Activated CD8-positive, alpha-beta T cell treated with anti-CD3 and anti-CD28 coated beads for 36 hours (primary cell): ENCODE results near the gene GABBR2. TPM values are rescaled to one million over a fixed set of nuclear protein-coding genes. Genes with fewer than 3 reads are reported as not detected.
A peak's percentile ranks its signal among the peaks of the same experiment; 100 is the strongest.

Experiments
- ATAC-seq: fragments of 200-7000 bp; cut with Tn5 transposase; one replicate; pipeline ENCODE4 v1.10.0; 2021; ENCODE audit warnings: mild to moderate bottlenecking, moderate library complexity
- CTCF ChIA-PET: fragments of 350-600 bp; sonication (Branson Sonifier 250); formaldehyde crosslinking; loops from one replicate; lab custom pipeline; 2021; ENCODE audit warnings: antibody characterized with exemption; lab: Charles Lee
- POLR2A ChIA-PET: fragments of 350-600 bp; sonication (Branson Sonifier 250); formaldehyde crosslinking; loops from one replicate; lab custom pipeline; 2021; ENCODE audit warnings: antibody characterized with exemption; lab: Charles Lee
- DNase-seq: peaks from one replicate; pipeline ENCODE4 v3.0.0-alpha.2; 2020
- H3K27ac Mint-ChIP-seq: one replicate; pipeline ENCODE4 v1.8.0; 2021; ENCODE audit warnings: mild to moderate bottlenecking, mixed read lengths
- H3K27me3 Mint-ChIP-seq: one replicate; pipeline ENCODE4 v1.8.0; 2021; ENCODE audit warnings: mixed read lengths
- H3K36me3 Mint-ChIP-seq: one replicate; pipeline ENCODE4 v1.8.0; 2021; ENCODE audit warnings: low read depth, mixed read lengths
- H3K4me1 Mint-ChIP-seq: one replicate; pipeline ENCODE4 v1.8.0; 2021; ENCODE audit warnings: low read depth, mixed read lengths
- H3K4me3 Mint-ChIP-seq: one replicate; pipeline ENCODE4 v1.8.0; 2021; ENCODE audit warnings: mild to moderate bottlenecking, moderate library complexity, mixed read lengths
- H3K9me3 Mint-ChIP-seq: one replicate; pipeline ENCODE4 v1.8.0; 2021; ENCODE audit warnings: mixed read lengths
- intact Hi-C: fragments of 100-400 bp; cut with micrococcal nuclease; formaldehyde crosslinking; loops from one replicate; pipeline ENCODE4 v1.10.0; 2022
- total RNA-seq, 2 experiments: library from RNA; stranded (reverse); gene quantifications; one replicate each; pipeline ENCODE4 v1.2.3, GENCODE V29; 2021
- TF ChIP-seq, protein P1 (sequence below): fragments of 200-600 bp; IDR thresholded peaks from one replicate; pipeline ENCODE4 v1.8.0; 2022; ENCODE audit warnings: antibody characterized with exemption, mild to moderate bottlenecking

The GABBR2 gene
- total RNA-seq, 2 experiments from 2014 or later = not detected

DNA sequence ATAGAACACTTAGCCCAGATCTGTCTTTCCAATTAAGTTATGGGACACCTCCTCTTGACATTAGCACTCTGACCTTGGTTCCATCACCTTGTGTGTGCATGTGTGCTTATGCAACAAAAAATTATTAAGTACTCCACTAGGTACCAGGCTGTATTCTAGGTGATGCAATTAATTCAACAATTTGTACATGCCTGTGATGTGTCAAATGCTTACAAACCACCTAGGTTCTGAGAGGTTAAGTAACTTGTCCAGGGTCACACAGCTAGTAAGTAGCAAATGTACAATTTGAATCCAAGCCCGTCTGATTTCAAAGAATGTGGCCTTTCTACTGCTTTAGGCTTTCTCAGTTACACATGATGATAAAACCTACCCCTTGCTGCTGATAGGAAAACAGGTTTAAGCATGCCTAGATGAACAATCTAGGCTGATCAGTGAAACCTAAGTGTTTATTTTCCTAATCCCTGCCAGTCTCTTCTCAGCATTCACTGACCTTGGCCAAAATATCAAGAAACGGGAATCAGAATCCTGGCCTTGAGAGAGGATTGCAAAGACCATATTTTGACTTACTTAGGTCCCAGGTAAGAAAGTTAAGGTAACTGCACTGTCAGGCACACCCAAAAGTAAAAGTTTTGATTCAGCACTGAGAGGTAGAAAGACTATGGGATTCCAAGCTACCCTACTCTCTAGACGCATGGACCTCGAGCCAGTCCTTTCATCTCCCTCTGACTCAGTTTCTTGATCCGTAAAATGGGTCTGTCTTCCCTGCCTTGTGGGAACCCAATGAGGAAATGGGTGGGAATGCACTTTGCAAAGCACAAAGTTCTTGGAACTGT, 454.3 kb downstream of the GABBR2 start:
- Mint-ChIP-seq H3K9me3 (no peaks in the 10 kb centered on the region), H3K27me3 (no peaks in the 10 kb centered on the region), H3K4me1 (peaks cover 16% of the 10 kb centered on the region), H3K27ac (no peak overlapping the region), H3K4me3 (peak overlapping the region; percentile 85), H3K36me3 (no peaks in the 10 kb centered on the region)
- TF ChIP-seq, protein P1, sequence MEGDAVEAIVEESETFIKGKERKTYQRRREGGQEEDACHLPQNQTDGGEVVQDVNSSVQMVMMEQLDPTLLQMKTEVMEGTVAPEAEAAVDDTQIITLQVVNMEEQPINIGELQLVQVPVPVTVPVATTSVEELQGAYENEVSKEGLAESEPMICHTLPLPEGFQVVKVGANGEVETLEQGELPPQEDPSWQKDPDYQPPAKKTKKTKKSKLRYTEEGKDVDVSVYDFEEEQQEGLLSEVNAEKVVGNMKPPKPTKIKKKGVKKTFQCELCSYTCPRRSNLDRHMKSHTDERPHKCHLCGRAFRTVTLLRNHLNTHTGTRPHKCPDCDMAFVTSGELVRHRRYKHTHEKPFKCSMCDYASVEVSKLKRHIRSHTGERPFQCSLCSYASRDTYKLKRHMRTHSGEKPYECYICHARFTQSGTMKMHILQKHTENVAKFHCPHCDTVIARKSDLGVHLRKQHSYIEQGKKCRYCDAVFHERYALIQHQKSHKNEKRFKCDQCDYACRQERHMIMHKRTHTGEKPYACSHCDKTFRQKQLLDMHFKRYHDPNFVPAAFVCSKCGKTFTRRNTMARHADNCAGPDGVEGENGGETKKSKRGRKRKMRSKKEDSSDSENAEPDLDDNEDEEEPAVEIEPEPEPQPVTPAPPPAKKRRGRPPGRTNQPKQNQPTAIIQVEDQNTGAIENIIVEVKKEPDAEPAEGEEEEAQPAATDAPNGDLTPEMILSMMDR = no peak
- ChIA-PET CTCF (interaction anchor here (0.6 to 2.7 kb wide), 9 partner anchors 12 to 180 kb away, joined by 3 to 17 read pairs (median 5); partner anchors contain the start of gene TRIM14), POLR2A (interaction anchor here (0.9 to 2.8 kb wide), 6 partner anchors 46 to 271 kb away, joined by 3 to 14 read pairs (median 4); partner anchors contain the start of genes ANP32B and NANS)
- intact Hi-C loops = loop anchor here (5.0 kb wide), 1 partner anchor 332 kb away; the partner anchor contains the start of gene TRMO
- ATAC-seq (no peak), DNase-seq (no peak)

DNA sequence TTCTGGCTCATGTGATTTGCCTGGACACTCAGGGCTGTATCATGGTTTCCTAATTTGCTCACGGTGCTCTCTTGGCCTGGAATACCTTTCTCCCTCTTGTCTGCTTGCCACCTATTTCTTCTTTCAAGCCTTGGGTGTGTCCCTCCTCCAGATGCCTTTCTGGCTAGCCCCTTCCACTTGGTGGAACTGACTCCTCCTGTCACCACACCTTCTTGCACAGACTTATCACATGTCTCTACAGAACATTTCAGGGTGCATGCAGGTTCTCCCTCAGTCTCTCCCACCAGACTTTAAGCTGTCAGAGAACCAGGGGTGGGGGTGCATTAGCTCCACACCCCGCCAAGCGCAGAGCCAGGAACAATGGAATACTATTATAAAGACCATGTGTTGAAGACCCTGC, 455.2 kb downstream of the GABBR2 start:
- intact Hi-C loops = no loop called here
- no peak overlapping the region for H3K27ac Mint-ChIP-seq
- peaks cover 18% of the 10 kb centered on the region for H3K4me1 Mint-ChIP-seq
- POLR2A ChIA-PET = interaction anchor here (0.8 kb wide), 1 partner anchor 132 kb away, joined by 3 read pairs; no protein-coding TSS in a partner anchor
- no peaks in the 10 kb centered on the region for H3K9me3 Mint-ChIP-seq
- DNase-seq = no peak
- H3K27me3 Mint-ChIP-seq = no peaks in the 10 kb centered on the region
- TF ChIP-seq, protein P1 = no peak
- peaks cover 1% of the 10 kb centered on the region for H3K36me3 Mint-ChIP-seq
- no peak for ATAC-seq
- no peak overlapping the region for H3K4me3 Mint-ChIP-seq
- CTCF ChIA-PET = no interaction called here

DNA sequence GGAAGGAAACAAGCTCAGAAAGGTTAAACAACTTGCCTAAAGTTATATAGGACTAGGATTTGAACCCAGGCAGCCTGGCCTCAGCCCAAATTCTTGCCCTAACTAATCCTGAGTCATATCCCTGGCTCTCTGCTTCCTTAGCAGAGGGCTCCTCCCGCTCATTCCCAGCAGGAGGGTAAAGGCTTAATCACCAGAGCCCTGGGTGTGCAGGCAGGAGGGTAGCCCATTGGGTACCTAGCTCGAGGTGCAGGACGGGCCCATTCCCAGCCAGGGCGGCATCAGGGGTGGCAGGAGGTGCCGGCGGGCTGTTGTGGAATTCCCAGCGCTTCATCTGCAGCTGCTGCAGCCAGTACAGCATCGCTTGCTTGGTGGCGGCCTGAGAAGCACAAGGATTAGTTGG, 457.2 kb downstream of the GABBR2 start:
- CTCF ChIA-PET = no interaction called here
- Mint-ChIP-seq H3K4me1 (peaks cover 20% of the 10 kb centered on the region), H3K9me3 (no peaks in the 10 kb centered on the region), H3K27me3 (no peaks in the 10 kb centered on the region), H3K27ac (no peak overlapping the region), H3K36me3 (peaks cover 1% of the 10 kb centered on the region), H3K4me3 (no peak overlapping the region)
- no peak for ATAC-seq
- POLR2A ChIA-PET = interaction anchor here (0.5 kb wide), 1 partner anchor 31 kb away, joined by 3 read pairs; no protein-coding TSS in a partner anchor
- DNase-seq = no peak
- intact Hi-C loops = no loop called here
- TF ChIP-seq, protein P1 = no peak

DNA sequence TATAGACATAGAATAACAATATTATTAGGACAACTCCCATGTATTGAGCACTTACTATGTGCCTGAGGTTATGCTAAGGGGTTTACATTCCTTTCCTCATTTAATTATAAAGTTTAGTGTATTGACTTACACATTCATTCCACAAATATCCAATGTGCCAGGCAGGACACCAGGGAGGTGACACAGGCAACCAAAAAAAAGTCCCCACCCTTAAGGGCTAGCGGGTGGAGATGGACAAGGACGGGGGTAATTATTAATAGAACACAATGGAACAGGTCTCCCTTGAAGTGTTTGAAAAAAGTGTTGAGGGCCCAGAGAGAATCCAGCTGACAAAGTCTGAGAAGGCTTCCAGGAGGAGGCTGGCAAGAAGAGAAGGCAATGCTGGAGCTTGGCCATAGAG, 459.0 kb downstream of the GABBR2 start:
- ChIA-PET POLR2A (no interaction called here), CTCF (no interaction called here)
- peaks cover 16% of the 10 kb centered on the region for H3K4me1 Mint-ChIP-seq
- no peak overlapping the region for H3K27ac Mint-ChIP-seq
- TF ChIP-seq, protein P1 = no peak
- no peak overlapping the region for H3K4me3 Mint-ChIP-seq
- ATAC-seq (no peak), DNase-seq (no peak)
- no peaks in the 10 kb centered on the region for H3K9me3 Mint-ChIP-seq
- intact Hi-C loops = no loop called here
- H3K36me3 Mint-ChIP-seq = peaks cover 1% of the 10 kb centered on the region
- no peaks in the 10 kb centered on the region for H3K27me3 Mint-ChIP-seq
